OCI-LY7 (cell line): ENCODE measurements around the gene ZNF681. TPM values are rescaled to one million over a fixed set of nuclear protein-coding genes. Genes with fewer than 3 reads are reported as not detected.

Experiments
- BruUV-seq: library from RNA; stranded (reverse); fragments of 400-500 nt; replicated peaks from 2 replicates; lab custom pipeline; 2021; lab: Mats Ljungman, UMichigan
- CTCF ChIA-PET: fragments of 300-600 bp; sonication (Branson Sonifier 250); formaldehyde crosslinking; loops from one replicate; lab custom pipeline; 2022; ENCODE audit warnings: antibody characterized with exemption; ENCODE audit not compliant: unreplicated experiment; lab: Charles Lee
- POLR2A ChIA-PET: fragments of 300-600 bp; sonication (Branson Sonifier 250); formaldehyde crosslinking; loops from one replicate; lab custom pipeline; 2022; ENCODE audit warnings: antibody characterized with exemption; lab: Charles Lee
- DNase-seq: peaks from one replicate; pipeline ENCODE4 v3.0.0-alpha.2; 2015; ENCODE audit warnings: low spot score
- H2AFZ ChIP-seq: fragments of 200-600 bp; sonication (generic), shearing (Covaris generic); 2 replicates; pipeline ENCODE4 v1.6.1; 2014; ENCODE audit warnings: mild to moderate bottlenecking, antibody characterized with exemption, low read length, moderate library complexity
- H3K27ac ChIP-seq: fragments of 200-600 bp; sonication (generic); 2 replicates; pipeline ENCODE4 v1.5.1; 2014; ENCODE audit warnings: mixed run types, low read depth, mild to moderate bottlenecking, moderate library complexity, low read length, inconsistent platforms; ENCODE audit not compliant: poor library complexity, severe bottlenecking
- H3K36me3 ChIP-seq: fragments of 200-600 bp; sonication (generic); 2 replicates; pipeline ENCODE4 v1.6.1; 2014; ENCODE audit warnings: mild to moderate bottlenecking, antibody characterized with exemption, low read length, moderate library complexity, mixed read lengths; ENCODE audit not compliant: insufficient read depth
- H3K4me1 ChIP-seq: fragments of 200-600 bp; sonication (generic); 2 replicates; pipeline ENCODE4 v1.5.1; 2014; ENCODE audit warnings: mild to moderate bottlenecking, low read length; ENCODE audit not compliant: insufficient read depth, poor library complexity, severe bottlenecking
- H3K4me2 ChIP-seq: fragments of 200-600 bp; sonication (generic); 2 replicates; pipeline ENCODE4 v1.6.1; 2014; ENCODE audit warnings: mild to moderate bottlenecking, low read length
- H3K4me3 ChIP-seq: fragments of 200-600 bp; sonication (generic); 2 replicates; pipeline ENCODE4 v1.5.1; 2014; ENCODE audit warnings: mild to moderate bottlenecking, low read depth, low read length; ENCODE audit not compliant: poor library complexity, severe bottlenecking
- H3K79me2 ChIP-seq: fragments of 200-600 bp; sonication (generic); 2 replicates; pipeline ENCODE4 v1.6.1; 2016; ENCODE audit warnings: low read depth, mild to moderate bottlenecking, low read length, moderate library complexity, mixed read lengths; ENCODE audit not compliant: insufficient read depth
- H3K9me2 ChIP-seq: fragments of 200-600 bp; sonication (generic); 2 replicates; pipeline ENCODE4 v1.6.1; 2016; ENCODE audit warnings: mild to moderate bottlenecking, low read length, mixed read lengths; ENCODE audit not compliant: insufficient read depth
- H3K9me3 ChIP-seq: fragments of 200-600 bp; sonication (generic); 2 replicates; pipeline ENCODE4 v1.6.1; 2014; ENCODE audit warnings: mild to moderate bottlenecking, mixed run types, low read length, mixed read lengths
- H4K20me1 ChIP-seq: fragments of 200-600 bp; sonication (generic); 2 replicates; pipeline ENCODE4 v1.6.1; 2014; ENCODE audit warnings: mild to moderate bottlenecking, antibody characterized with exemption, low read length, moderate library complexity, mixed read lengths; ENCODE audit not compliant: insufficient read depth
- EZH2phosphoT487 ChIP-seq: fragments of 200-600 bp; sonication (generic); IDR thresholded peaks from 2 replicates; pipeline ENCODE4 v1.6.1; 2018; ENCODE audit warnings: low read depth, borderline replicate concordance, mild to moderate bottlenecking, mixed run types, antibody characterized with exemption, low read length, moderate library complexity, mixed read lengths
- intact Hi-C: fragments of 100-400 bp; cut with micrococcal nuclease; formaldehyde crosslinking; loops from one replicate; pipeline ENCODE4 v1.10.0; 2022; ENCODE audit not compliant: unreplicated experiment
- total RNA-seq, 2 experiments: library from RNA; depleted of rRNA in 1 of 2; stranded (reverse); fragments of >200 nt in 1 of 2; shearing (Covaris generic) in 1 of 2; gene quantifications; 2 replicates each; pipeline ENCODE4 v1.2.3, GENCODE V29; 2014 to 2022
- TF ChIP-seq, protein P1 (sequence below): fragments of 200-600 bp; sonication (generic); conservative IDR thresholded peaks from 2 replicates; pipeline ENCODE4 v1.5.1; 2014; ENCODE audit warnings: mild to moderate bottlenecking, antibody characterized with exemption, low read length, moderate library complexity, mixed read lengths

ZNF681 gene
- total RNA-seq, 2 experiments from 2014 or later, result 4.3 to 6.2 TPM

DNA sequence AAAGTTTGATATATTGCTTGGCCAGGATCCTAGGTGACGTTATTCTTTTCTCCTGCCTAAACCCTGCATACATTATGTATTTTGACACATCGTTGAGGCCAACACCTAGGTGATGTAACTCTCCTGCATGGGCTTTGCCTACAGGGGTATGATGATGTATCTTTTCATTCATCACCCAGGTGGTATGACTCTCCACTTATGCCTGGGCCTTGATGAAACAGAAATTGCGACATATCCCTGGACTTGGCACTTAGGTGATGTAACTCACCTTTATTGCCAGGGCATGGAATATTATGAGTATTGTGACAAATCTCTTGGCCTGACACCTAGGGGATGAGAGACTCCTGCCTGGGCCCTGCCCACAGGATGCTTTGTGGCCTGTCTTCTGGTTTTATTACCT is 18.5 kb upstream of the ZNF681 start:
- Histone ChIP-seq H3K4me1 (no peaks in the 10 kb centered on the region), H3K36me3 (peaks cover 69% of the 10 kb centered on the region), H3K27ac (no peak overlapping the region), H3K9me2 (no peaks in the 10 kb centered on the region), H3K4me2 (no peak overlapping the region), H2AFZ (no peak overlapping the region), H3K4me3 (no peak overlapping the region), H3K79me2 (no peaks in the 10 kb centered on the region), H3K9me3 (no peaks in the 10 kb centered on the region), H4K20me1 (no peaks in the 10 kb centered on the region)
- DNase-seq, result no peak
- CTCF ChIA-PET, result no interaction called here
- intact Hi-C loops, result no loop called here
- no TSS peak for BruUV-seq
- TF ChIP-seq, protein P1, sequence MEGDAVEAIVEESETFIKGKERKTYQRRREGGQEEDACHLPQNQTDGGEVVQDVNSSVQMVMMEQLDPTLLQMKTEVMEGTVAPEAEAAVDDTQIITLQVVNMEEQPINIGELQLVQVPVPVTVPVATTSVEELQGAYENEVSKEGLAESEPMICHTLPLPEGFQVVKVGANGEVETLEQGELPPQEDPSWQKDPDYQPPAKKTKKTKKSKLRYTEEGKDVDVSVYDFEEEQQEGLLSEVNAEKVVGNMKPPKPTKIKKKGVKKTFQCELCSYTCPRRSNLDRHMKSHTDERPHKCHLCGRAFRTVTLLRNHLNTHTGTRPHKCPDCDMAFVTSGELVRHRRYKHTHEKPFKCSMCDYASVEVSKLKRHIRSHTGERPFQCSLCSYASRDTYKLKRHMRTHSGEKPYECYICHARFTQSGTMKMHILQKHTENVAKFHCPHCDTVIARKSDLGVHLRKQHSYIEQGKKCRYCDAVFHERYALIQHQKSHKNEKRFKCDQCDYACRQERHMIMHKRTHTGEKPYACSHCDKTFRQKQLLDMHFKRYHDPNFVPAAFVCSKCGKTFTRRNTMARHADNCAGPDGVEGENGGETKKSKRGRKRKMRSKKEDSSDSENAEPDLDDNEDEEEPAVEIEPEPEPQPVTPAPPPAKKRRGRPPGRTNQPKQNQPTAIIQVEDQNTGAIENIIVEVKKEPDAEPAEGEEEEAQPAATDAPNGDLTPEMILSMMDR, result no peak
- TF ChIP-seq EZH2phosphoT487, result no peak
- POLR2A ChIA-PET, result no interaction called here

DNA sequence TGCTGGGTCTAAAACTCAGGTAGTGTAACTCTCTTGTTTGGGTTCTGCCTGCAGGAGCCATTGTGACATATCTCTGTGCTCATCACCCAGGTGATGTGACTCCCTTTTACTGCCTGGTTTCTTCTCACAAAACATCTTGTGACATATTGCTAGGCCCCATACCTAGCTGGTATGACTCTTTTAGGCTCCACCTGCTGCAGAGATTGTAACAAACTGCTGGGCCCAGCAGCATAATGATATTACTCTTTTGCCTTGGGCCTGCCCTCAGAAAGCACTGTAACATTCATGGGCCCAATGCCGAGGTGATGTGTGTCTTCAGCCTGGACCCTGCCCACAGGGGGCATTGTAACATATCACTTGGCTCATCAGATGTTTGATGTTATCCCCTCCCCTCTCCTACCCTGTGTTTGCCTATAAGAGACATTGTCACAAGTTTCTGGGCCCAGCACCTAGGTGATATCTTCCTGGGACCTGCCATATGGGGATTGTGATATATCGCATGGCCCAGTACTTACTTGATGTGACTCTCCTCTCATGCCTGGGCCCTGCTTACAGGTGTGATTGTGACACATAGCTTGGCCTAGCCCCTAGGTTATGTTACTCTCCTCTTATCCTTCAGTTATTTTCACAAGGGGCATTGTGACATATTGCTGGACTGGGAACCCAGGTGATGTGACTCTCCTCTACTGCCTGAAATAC is 18.0 kb upstream of the ZNF681 start:
- POLR2A ChIA-PET, result no interaction called here
- CTCF ChIA-PET, result no interaction called here
- no peaks in the 10 kb centered on the region for H4K20me1 ChIP-seq
- no peaks in the 10 kb centered on the region for H3K9me3 ChIP-seq
- TF ChIP-seq, protein P1, result no peak
- no peak for TF ChIP-seq EZH2phosphoT487
- no TSS peak for BruUV-seq
- intact Hi-C loops, result no loop called here
- no peaks in the 10 kb centered on the region for H3K9me2 ChIP-seq
- no peaks in the 10 kb centered on the region for H3K79me2 ChIP-seq
- H3K36me3 ChIP-seq, result peaks cover 64% of the 10 kb centered on the region
- H3K4me3 ChIP-seq, result no peak overlapping the region
- no peaks in the 10 kb centered on the region for H3K4me1 ChIP-seq
- no peak overlapping the region for H3K27ac ChIP-seq
- no peak overlapping the region for H2AFZ ChIP-seq
- no peak for DNase-seq
- H3K4me2 ChIP-seq, result no peak overlapping the region

DNA sequence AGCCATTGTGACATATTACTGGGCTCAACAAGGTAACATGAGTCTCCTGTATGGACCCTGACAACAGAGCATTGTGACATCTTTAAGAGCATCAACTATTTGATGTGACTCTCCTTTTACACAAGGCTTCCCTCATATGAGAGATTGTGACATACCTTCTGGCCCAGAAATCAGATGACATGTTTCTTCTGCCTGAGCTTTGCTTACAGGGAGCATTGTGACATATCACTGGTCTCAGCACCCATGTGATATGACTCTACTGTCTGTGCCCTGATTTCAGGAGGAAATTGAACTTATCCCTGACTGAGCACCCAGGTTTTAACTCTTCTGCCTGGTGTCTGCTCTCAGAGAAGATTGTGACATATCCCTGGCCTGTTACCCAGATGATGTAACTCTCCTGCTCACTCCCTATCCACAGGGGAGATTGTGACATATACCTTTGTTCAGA is 15.9 kb upstream of the ZNF681 start:
- ChIA-PET CTCF (no interaction called here), POLR2A (no interaction called here)
- no peaks in the 10 kb centered on the region for H3K4me1 ChIP-seq
- no peaks in the 10 kb centered on the region for H4K20me1 ChIP-seq
- no peak overlapping the region for H3K4me3 ChIP-seq
- H3K9me2 ChIP-seq, result no peaks in the 10 kb centered on the region
- peaks cover 59% of the 10 kb centered on the region for H3K36me3 ChIP-seq
- BruUV-seq, result no TSS peak
- DNase-seq, result no peak
- peaks cover 12% of the 10 kb centered on the region; the same call in 1 of the 2 replicates for H3K79me2 ChIP-seq
- H2AFZ ChIP-seq, result no peak overlapping the region
- intact Hi-C loops, result no loop called here
- no peak overlapping the region for H3K27ac ChIP-seq
- H3K4me2 ChIP-seq, result no peak overlapping the region
- H3K9me3 ChIP-seq, result no peaks in the 10 kb centered on the region
- TF ChIP-seq, protein P1, result no peak
- TF ChIP-seq EZH2phosphoT487, result no peak
